BE2C (cell line): Measurements from ENCODE around the gene NOLC1.

Experiments used
- DNase-seq: peaks from one replicate; pipeline ENCODE4 v3.0.0-alpha.2; 2020
- H3K27me3 ChIP-seq: fragments of 250-450 bp; sonication (Bioruptor Pico); 2 replicates; pipeline ENCODE4 v1.5.1; 2020; ENCODE audit warnings: mild to moderate bottlenecking
- H3K36me3 ChIP-seq: fragments of 250-450 bp; sonication (Bioruptor Pico); 2 replicates; pipeline ENCODE4 v1.5.1; 2020; ENCODE audit warnings: mild to moderate bottlenecking
- H3K4me1 ChIP-seq: fragments of 250-450 bp; sonication (Bioruptor Pico); 2 replicates; pipeline ENCODE4 v1.5.1; 2020
- H3K4me3 ChIP-seq: 2 replicates; pipeline ENCODE4 v1.5.1; 2011; ENCODE audit warnings: low read depth, low read length
- H3K9me3 ChIP-seq: fragments of 250-450 bp; sonication (Bioruptor Pico); 2 replicates; pipeline ENCODE4 v1.5.1; 2020
- TF ChIP-seq, protein P1 (sequence below): IDR thresholded peaks from 2 replicates; pipeline ENCODE4 v1.5.1; 2012; ENCODE audit warnings: mild to moderate bottlenecking, low read depth, low read length

The NOLC1 gene

DNA sequence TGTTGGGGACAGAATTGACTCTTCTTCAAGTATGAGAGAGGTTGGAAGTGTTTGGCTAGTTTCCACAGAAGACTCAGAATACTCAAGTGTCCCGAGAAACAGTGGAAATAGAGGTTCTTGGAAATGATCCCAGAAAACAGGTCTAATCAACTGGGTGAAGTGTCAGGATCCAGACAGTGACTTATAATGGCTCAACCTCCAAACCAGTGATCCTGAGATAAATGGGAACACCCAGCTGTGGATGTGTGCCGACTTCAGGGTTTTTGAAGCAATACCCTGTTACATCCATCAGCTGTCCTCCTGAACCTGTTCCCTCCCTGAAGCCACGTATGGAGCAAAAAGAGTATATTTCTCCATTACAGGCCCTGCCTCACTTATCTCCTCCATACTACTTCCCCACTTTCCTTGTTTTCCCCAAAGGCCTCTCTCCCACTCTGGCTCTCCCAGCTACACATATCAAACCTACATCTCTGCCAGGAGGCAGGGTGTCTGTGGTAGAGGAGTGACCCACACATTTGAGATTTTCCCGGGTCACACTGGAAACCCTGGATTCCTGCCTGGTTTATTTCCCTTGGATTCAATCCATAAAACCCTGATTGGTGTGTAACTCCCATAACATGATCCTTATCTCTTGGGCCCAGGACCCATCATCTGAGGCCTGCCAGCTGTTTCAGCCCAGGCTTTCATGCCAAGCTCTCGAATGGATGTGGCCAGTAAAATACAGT, 56.3 kb downstream of the NOLC1 start:
- Histone ChIP-seq H3K4me3 (no peak overlapping the region), H3K36me3 (no peaks in the 10 kb centered on the region), H3K4me1 (0 out of 2 replicates have a peak, but pooled peaks cover 3% of the 10 kb centered on the region), H3K9me3 (no peaks in the 10 kb centered on the region; the same call in 1 of the 2 replicates), H3K27me3 (no peaks in the 10 kb centered on the region)
- peak; percentile 51 for DNase-seq
- TF ChIP-seq, protein P1, sequence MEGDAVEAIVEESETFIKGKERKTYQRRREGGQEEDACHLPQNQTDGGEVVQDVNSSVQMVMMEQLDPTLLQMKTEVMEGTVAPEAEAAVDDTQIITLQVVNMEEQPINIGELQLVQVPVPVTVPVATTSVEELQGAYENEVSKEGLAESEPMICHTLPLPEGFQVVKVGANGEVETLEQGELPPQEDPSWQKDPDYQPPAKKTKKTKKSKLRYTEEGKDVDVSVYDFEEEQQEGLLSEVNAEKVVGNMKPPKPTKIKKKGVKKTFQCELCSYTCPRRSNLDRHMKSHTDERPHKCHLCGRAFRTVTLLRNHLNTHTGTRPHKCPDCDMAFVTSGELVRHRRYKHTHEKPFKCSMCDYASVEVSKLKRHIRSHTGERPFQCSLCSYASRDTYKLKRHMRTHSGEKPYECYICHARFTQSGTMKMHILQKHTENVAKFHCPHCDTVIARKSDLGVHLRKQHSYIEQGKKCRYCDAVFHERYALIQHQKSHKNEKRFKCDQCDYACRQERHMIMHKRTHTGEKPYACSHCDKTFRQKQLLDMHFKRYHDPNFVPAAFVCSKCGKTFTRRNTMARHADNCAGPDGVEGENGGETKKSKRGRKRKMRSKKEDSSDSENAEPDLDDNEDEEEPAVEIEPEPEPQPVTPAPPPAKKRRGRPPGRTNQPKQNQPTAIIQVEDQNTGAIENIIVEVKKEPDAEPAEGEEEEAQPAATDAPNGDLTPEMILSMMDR = no peak

DNA sequence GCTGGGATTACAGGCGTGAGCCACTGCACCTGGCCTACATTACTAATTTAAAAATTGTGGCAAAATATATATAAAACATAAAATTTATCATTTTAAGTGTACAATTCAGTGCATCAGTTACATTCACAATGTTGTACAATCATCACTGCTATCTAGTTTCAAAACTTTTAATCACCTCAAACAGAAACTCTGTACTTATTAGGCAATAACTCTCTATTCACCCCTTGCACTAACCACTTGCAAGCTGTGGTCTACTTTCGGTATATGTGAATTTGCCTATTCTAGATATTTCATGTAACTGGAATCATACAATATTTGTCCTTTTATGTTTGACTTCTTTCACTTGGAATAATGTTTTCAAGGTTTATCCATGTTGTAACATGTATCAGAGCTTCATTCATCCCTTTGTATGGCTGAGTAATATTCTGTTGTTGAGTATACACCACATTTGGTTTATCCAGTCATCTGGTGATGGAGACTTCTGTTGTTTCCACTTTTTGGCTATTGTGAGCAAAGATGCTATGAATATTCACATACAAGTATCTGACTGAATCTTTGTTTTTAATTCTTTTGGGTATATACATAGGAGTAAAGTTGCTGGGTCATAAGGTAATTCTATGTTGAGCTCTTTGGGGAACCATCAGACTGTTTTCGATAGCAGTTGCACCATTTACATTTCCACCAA, 59.6 kb downstream of the NOLC1 start:
- DNase-seq = no peak
- H3K4me1 ChIP-seq = 0 out of 2 replicates have a peak, but pooled peaks cover 3% of the 10 kb centered on the region
- TF ChIP-seq, protein P1 = no peak

More for the DNA sequence above, 59.6 kb downstream of the NOLC1 start:
- no peak overlapping the region for H3K4me3 ChIP-seq
- no peaks in the 10 kb centered on the region for H3K36me3 ChIP-seq
- no peaks in the 10 kb centered on the region for H3K9me3 ChIP-seq
- no peaks in the 10 kb centered on the region for H3K27me3 ChIP-seq
